ENCODE results near the gene TP53TG5.
A peak's percentile ranks its signal among the peaks of the same experiment; 100 is the strongest.

TP53TG5 gene

DNA sequence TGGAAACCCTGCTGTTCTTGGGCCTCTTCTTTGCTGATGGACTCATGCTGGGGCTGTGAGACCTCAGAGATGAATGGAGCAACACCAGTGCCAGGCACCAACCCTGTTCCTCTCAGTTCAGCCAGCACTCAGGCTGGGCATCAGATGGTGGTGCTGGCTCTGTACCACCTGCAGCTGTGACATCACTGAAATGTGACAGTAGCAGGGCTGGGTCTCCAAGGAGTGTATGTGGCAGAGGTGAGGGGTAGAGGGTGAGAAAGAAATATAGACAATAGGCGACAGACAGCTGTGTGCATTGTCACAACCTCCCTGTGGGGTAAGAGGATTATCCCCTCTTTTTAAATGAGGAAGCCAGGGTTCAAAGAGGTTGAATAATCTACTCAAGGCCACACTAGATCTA is at the start of gene TP53TG5:
Gene TP53TG5 (minus strand): TSS at position 135 of the 400 bp plus-strand sequence. CDS start 89 bp downstream, at position 46.
- DNase-seq (ENCODE audit: low read depth in 2 of 2, low spot score in 1 of 2), result no peak

DNA sequence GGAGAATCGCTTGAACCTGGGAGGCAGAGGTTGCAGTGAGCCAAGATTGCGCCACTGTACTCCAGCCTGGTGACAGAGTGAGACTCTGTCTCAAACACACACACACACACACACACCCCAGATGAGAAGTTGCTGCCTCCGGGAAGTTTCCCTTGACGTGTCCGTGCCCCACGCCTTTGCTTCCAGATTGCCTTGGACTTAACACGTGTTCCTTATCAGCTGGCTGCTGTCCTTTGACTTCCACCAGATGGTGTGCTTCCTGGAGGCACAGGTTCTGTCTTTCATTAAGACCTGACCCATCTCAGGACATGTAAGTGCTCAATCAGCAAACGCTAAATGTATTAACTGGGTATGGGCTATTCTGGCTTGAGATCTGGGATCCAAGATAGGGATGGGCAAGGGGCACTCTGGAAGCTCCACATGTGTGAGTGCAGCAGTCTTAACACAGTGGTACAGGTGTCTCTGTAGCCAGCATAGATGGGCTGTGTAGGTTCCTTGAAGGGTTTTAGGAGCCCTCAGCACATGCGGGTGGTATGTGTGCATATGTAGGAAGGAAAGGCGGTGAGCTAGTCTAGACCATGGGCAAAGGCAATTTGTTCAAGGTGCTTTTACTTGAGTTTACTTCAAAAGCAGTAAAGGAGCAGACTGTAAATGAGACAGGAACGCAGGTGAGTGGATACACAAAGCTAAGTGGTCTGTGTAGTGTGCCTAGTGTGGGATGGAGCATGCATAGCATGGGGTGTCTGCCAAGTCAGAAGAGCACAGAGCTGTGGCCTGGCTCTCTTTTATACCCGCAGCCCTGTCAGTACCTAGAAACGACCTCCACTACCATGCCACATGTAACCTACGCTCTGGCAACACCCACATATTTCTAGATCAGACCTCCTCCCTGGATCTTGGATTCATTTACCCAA is 49.4 kb upstream of the TP53TG5 start:
- DNase-seq (ENCODE audit: low read depth in 2 of 2, low spot score in 1 of 2), result no peak

DNA sequence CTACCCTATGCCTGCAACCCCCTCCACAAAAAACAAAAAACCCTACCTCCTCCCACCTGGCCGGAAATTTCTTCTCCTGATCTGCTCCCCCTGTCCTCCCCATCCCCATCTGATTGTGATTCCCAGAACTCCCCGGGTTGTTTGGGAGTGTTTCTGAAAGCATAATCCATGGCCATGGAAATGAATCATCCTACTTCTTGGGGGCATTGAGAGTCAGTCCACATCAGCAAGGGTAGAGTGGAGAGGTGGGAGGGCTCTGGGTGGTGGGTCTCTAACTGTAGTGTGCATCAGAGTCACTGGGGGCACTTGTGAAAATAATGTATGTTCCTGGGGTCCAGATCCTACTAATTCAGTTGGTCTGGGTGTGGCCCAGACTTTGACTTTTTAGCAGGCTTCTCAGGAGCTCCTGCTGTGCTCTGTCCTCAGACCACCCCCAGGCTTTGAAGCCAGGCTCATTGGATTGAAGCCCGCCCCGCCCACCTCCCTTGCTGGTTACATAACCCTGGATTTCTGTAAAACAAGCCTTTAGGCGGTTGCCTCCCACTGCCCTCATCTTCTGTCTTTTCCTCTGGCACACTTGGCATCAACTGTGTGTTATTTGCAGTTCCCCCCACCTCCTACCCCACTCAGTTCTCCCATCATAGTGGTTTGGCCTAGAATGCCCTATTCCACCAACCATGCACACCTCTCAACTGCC is 48.3 kb upstream of the TP53TG5 start:
- no peak for DNase-seq (ENCODE audit: low read depth in 2 of 2, low spot score in 1 of 2)

DNA sequence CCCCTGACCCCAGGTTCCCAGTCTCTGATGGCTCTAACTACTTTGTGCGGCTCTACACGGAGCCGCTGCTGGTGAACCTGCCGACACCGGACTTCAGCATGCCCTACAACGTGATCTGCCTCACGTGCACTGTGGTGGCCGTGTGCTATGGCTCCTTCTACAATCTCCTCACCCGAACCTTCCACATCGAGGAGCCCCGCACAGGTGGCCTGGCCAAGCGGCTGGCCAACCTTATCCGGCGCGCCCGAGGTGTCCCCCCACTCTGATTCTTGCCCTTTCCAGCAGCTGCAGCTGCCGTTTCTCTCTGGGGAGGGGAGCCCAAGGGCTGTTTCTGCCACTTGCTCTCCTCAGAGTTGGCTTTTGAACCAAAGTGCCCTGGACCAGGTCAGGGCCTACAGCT is 47.4 kb upstream of the TP53TG5 start:
- DNase-seq (ENCODE audit: low read depth in 2 of 2, low spot score in 1 of 2), result no peak

DNA sequence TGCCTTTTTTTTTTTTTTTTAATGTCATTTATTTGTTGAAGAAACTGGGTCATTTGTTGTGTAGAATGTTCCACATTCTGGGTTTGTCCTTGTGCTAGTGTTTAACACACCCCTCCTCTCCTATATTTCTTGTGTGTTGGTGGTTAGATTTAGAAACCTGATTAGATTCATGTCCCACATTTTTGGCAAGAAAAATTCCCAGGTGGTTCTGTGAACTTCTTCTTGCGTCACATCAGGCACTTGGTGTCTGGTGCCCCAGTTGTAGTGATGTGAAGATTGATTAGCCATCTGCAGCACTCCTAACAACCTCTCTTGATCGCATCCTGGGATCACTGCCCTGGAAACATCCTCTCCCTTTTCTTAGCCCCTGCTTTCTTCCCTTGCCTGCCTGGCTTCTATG is 45.6 kb upstream of the TP53TG5 start:
- DNase-seq (ENCODE audit: low read depth in 2 of 2, low spot score in 1 of 2), result no peak

DNA sequence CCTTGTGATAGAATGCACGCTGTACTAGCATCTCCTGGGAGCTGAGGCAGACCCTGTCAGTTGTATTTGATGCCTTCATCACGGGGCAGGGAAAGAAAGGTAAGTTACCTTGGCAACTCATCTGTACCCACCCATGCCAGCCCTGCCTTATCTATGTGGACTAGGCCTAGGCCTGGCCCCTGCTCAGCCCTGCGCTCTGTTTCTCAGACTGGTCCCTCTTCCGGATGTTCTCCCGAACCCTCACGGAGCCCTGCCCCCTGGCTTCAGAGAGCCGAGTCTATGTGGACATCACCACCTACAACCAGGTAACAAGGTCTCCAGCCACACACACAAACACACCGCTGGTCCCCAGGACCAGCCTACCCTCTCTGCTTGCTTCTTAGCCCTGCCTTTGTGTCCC is 42.0 kb upstream of the TP53TG5 start:
- no peak for DNase-seq (ENCODE audit: low read depth in 2 of 2, low spot score in 1 of 2)

DNA sequence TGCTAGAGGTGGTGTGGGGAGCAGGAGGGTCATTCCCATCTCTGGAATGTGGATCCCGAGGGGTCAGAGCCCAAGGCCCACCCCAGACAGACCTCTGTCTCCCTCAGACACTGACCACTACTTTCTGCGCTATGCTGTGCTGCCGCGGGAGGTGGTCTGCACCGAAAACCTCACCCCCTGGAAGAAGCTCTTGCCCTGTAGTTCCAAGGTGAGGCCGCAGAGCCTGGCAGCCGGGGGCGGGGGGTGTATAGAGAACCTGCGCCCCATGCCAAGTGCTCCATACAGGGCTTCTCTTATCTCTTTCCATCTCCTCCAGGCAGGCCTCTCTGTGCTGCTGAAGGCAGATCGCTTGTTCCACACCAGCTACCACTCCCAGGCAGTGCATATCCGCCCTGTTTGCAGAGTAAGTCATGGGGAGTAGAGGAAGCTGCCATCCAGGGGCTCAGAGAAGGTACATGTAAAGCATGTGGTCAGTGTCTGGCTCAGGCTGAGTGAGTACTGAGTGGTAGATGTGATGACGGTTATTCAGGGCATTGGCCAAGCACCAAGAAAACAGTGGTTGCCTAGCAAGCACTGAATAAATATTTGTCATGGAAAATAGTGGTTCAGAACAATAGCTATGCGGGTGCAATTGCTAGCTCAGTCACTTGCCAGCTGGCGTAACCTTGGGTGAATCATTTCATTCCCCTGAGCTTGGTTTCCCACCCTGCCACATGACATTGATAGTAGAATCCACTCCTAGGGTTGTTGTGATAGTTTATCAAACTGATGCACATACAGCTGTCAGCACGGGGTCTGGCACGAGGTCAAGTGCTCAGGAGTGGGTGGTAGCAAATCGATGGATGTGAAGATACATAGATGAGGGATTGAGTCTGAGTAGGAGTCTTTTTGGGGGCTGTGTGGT is 41.3 kb upstream of the TP53TG5 start:
- DNase-seq (ENCODE audit: low read depth in 2 of 2, low spot score in 1 of 2), result no peak

DNA sequence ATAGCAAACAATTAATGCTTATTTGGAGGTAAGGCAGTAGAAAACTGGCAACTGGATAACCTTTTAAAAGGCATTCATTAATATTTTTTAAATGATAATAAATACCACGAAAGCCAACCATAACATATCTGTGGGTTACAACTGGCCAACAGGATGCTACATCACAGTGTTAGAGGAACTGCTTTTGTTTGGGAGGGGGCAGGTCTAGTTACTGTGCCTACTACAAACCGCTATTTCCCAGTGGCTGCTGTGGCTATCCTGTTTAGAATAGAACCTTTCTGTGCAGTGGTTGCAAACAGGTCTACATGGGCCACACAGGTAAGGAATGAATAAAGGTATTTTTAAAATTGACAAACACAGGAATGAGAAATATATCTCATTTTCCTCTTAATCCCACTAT is 38.8 kb upstream of the TP53TG5 start:
- DNase-seq (ENCODE audit: low read depth in 2 of 2, low spot score in 1 of 2), result no peak

DNA sequence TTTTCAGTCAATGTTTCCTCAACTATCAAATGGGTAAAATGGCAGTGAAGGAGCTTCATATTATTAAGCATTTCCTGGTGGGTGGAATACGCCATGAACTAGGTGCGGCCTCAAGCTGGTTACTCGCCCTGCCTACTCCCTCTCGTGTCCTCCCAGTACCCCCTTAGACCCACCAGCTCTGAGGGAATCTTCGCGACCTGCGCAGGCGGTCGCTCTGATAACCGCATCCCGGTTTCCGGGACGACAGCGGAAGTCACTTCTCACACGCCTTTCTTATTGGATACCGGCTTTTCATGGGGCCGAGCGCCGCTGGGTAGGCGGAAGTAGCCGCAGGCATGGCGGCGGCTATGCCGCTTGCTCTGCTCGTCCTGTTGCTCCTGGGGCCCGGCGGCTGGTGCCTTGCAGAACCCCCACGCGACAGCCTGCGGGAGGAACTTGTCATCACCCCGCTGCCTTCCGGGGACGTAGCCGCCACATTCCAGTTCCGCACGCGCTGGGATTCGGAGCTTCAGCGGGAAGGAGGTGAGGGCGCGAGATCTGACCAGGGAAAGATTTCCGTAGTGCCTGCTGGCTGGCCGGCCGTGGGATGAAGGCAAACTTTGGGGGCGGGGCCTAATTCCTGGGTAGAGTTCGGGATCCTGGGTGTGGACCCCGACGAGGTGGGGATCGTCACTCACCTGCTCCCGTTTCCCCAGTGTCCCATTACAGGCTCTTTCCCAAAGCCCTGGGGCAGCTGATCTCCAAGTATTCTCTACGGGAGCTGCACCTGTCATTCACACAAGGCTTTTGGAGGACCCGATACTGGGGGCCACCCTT is 37.9 kb upstream of the TP53TG5 start, which contains the start of gene PIGT:
Gene PIGT (plus strand): TSS at position 320 of the 816 bp plus-strand sequence. CDS start 16 bp downstream, at position 336.
- DNase-seq (ENCODE audit: low read depth in 2 of 2, low spot score in 1 of 2), result peak; percentile 75 to 85

DNA sequence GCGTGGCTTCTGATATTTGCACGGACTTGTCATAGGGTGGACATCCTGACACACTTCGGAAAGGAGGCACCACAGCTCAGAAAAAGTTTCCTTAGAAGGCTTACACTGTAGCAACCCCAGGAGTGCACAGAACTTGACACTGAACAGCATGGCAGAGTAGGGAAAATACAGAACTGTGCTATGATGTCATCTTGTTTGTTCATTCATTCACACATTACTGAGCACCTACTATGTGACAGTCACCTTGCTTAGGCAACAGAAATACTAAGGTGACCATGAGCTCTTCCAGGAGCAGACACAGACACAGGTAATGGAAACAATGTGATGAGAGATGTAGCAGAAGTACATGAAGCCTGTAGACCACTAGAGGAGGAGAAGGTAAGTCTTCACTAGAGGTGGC is 35.4 kb upstream of the TP53TG5 start:
- DNase-seq (ENCODE audit: low read depth in 2 of 2, low spot score in 1 of 2), result no peak

DNA sequence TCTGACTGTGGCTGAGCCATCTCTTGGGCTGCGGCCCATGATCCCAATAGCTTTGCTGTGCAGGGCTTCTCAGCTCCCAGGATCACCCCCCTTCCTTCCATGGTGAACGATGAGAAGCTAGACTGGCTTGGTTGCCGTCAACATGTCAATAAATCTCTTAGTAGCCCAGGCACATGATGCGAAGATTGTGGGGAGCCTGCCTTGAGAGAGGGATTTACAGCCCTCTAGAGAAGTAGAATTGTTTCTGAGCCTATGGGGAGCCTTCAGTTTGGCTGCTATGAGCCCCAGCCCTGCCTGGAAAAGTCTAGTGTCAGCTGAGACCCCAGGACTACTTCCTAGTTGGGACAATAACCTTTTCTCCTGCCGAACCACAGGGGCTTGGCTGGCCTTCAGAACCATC is 34.5 kb upstream of the TP53TG5 start:
- no peak for DNase-seq (ENCODE audit: low read depth in 2 of 2, low spot score in 1 of 2)

DNA sequence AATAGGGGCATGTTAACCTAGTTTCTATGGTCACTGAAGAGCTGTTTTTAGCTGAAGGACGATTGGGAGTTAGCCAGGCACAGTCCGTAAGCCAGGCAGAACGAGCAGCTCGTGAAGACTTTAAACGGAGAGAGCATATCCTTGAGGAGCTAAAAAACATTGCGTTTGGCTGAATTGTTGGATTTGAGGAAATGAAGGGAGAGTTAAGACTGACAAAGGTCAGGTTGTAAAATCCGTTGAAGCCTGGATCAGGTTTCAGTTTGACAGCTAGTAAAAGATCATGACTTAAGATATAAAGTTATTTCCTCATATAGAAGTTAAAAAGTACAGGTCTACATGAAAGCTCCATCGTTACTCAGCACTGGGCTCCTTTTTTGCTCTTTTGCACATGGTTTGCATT is 32.8 kb upstream of the TP53TG5 start:
- no peak for DNase-seq (ENCODE audit: low read depth in 2 of 2, low spot score in 1 of 2)

DNA sequence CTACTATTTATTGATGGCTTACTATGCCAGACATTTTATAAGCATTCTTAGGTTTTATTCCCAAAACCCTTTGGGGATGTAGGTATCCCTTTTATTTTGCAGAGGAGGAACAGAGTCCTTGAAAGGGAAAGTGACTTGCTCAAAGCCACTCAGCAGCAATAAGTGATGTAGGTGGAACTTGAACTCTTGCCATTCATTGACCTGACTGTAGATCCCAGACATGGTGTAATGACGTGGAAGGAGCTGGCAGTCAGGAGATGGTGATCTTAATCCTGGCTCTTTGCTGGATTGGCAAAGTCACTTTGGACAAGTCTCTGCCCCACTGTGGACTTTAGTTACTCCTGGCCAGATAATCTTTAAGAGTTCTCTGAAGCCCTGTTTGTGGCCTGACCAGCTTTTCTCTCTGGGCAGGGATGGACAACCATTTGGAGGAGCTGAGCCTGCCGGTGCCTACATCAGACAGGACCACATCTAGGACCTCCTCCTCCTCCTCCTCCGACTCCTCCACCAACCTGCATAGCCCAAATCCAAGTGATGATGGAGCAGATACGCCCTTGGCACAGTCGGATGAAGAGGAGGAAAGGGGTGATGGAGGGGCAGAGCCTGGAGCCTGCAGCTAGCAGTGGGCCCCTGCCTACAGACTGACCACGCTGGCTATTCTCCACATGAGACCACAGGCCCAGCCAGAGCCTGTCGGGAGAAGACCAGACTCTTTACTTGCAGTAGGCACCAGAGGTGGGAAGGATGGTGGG is 31.6 kb upstream of the TP53TG5 start:
- DNase-seq (ENCODE audit: low read depth in 2 of 2, low spot score in 1 of 2), result no peak

DNA sequence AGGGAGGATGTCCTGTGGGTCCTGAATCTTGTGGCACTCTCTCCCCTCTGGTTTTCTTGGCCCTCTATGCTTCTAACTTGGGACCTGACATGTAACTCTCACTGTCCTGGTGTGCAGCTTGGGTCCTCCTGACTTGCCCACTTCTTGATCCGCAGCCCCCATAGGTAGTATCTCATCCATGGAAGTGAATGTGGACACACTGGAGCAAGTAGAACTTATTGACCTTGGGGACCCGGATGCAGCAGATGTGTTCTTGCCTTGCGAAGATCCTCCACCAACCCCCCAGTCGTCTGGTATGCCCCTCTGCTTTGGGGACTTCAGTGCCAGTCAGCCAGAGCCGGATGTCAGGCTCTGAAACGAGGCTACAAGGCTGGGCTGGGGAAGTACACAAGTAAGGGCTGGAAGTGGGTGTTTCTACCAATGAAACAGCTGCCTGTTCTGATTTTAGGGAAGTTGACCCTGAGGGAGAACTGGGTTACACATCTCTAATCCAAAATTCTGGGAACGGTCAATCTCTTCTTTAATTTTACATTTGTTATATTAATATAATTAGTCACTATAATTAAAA is 30.6 kb upstream of the TP53TG5 start:
- DNase-seq (ENCODE audit: low read depth in 2 of 2, low spot score in 1 of 2), result no peak

DNA sequence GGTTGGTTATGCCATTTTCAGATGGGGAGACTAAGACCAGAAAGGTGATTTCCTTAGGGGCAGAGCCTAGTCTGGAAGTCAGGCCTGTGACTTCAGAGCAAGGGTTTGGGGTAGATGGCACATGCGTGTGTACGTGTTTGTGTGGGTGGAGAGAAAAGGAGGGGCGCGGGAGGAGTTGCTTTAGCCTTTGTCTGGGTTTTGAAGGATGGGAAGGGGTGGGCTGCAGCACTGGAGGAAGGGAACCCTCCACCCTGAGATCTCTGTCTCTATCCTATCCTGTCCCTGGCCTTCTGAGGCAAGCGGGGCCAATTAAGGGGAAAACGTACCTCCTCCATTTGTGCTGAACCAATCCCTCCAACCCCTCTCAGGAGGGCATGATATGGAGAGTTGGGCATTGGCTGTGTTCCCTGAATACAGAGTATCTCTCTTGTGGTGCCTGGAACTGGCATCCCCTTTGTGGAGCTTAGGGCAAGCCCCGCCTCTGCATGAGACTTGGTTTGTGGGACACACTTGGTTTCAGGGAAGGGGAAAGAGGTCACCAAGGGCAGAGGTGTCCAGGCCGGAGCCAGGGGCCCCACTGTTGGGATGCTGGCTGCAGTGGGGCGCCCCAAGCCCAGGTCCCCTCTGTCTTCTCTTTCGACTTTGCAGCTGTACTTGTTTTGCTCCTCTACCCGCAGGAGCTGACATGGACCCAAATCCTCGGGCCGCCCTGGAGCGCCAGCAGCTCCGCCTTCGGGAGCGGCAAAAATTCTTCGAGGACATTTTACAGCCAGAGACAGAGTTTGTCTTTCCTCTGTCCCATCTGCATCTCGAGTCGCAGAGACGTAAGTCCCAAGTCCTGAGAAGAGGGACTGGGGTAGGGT is 29.9 kb upstream of the TP53TG5 start, which contains the start of gene DBNDD2:
Gene DBNDD2 (plus strand): TSS at position 507 of the 863 bp plus-strand sequence. CDS start 179 bp downstream, at position 686.
- DNase-seq (ENCODE audit: low read depth in 2 of 2, low spot score in 1 of 2), result no peak

DNA sequence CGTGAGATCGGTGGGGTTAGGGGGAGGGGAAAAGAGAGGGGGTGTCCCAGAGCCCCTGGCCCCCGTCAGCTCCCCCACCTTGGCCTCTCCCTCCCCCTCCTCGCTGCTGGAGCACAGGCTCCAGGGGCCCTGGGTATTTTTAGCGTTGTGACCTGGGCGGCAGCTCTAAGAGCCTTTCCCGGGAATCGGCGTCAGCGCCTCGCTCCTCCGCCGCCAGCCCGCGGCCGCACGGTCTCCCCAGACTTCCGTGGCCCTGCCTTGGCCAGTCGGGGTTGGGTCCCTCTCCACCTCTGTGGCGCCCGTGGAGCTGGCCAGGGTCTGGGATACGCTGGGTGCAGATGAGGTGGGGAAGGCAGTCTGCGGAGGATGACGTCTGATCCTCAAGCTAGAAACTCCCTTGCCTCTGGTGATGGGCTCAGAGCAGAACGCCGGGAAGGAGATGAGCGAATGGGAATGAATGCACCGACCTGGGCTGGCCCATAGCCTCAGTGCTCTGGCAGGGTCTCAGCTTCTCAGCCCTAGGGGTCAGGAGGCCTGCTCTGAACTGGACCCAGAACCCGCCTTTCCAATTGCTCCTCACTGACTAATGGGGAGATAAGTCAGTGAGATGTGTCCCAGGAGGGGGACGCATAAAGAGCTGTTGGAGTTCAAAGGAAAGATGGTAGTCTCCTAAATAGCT is 29.1 kb upstream of the TP53TG5 start:
- DNase-seq (ENCODE audit: low read depth in 2 of 2, low spot score in 1 of 2), result no peak

DNA sequence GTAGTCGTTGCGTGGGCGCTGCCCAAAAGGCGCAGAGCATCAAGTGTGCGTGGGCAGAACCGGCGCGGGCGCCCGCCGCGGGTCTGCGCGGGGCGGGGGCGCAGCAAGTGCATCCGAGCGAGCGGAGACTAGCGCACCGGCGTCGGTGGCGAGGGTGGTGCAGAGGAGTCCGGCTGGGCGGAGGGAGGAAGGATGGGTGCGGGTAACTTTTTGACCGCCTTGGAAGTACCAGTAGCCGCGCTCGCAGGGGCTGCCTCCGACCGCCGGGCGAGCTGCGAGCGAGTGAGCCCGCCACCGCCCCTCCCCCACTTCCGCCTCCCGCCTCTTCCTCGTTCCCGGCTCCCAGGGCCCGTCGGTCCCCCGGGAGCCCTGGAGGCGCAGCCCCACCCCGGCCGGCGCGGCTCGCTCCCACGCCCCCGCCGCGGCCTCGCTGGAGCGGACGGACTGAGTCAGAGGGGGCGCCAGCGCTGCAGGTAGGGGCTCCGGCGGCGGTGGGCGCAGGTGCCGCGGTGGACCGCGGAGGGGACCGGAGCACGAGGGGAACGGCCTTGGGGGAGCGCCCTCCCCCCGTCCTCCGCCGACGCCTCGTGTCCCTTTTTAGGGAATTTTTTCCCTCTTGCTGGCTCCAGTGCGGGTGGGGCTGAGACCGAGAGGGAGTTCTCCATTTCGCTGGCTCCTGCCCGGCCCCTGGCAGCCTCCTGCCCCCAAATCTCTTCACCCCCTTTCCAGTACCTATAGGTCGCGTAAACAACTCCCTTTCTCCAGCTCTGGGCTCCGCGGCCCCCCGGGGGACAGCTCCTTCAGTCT is 28.3 kb upstream of the TP53TG5 start:
- DNase-seq (ENCODE audit: low read depth in 2 of 2, low spot score in 1 of 2), result peak in 1 of 2 donors; percentile 51

Measured in stimulated activated CD8-positive, alpha-beta memory T cell treated with anti-CD3 and anti-CD28 coated beads, Interleukin-4, amount 100 ng/mL, for 4 hours (primary cell).